Activated CD4-positive, alpha-beta T cell treated with anti-CD3 and anti-CD28 coated beads, Interleukin-2, amount 50 U/mL, for 24 hours (primary cell): Measurements from ENCODE around the gene SEL1L2.

ENCODE experiments used
- DNase-seq, 2 donors: peaks; one replicate each; pipeline ENCODE4 v3.0.0-alpha.2; 2020; ENCODE audit warnings: low read depth in 1 of 2, low spot score in 1 of 2

SEL1L2 gene

DNA sequence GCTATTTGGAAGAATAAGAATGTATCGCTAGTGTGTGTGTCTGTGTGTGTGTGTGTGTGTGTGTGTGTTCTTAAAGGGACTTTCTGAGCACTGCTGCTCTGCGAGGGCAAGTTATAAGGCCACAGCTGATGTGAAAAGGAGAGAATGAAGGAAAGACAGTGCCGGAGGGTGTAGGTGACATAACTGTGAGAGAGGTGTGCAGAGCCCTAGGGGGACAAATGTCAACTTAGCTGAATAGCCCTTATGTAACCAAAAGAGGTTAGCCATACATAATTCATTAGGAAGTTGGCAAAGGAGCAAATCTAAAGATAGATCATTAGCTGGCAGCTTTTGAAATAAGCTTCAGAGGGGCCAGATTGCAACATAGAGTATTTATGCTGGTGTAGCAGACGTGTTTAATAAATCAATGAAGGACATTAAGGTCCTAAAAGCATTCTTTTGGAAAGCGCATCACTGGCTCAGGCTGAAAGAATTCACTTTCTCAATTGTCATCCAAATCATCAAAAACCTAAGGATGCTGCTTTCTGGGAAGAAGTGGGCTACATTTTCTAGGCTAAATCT, 124.5 kb downstream of the SEL1L2 start:
- DNase-seq: no peak

GRCh38 chr20:13865156-13865555, 125.3 kb downstream of the SEL1L2 start:
- no peak for DNase-seq

- no peak for DNase-seq
Measured at GRCh38 chr20:13863244-13863643, 127.2 kb downstream of the SEL1L2 start.

DNA sequence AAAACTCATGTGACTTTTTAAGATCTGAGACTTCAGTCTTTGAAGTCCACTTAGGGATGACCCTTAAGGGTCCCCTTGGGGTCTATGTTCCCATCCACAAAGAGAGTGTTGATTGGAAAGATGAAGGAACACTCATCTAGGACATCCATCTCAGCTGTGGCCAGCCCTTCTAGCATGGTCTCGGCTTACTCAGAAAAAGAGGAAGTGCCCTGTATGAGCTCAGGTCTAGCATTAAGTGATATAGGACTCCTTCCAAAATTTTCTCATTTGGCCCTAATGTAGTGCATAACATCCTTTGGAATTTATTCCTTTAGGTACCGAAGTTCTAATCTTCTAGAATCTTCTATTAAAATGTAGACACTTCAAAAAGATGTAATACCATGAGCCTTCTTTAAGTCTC, 128.2 kb downstream of the SEL1L2 start:
- DNase-seq: no peak

DNA sequence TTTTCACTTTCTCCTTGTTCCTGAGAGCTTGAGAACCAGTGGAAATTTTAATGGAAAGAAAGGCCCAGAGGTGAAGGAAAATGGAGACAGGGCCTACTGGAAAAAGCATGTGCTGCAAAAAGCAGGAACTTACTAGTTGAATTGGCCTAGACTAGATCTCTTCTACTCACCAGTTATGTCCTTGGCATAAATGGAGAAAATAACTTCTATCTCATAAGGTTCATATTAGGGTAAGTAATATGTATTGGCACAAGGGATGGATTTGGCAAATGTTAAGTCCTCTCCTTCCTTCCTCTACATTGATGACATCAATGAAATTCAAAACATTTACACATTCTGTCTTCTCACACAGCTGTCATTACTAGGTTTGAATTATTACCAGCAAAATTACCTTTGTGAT, 131.5 kb downstream of the SEL1L2 start:
- no peak for DNase-seq

DNA sequence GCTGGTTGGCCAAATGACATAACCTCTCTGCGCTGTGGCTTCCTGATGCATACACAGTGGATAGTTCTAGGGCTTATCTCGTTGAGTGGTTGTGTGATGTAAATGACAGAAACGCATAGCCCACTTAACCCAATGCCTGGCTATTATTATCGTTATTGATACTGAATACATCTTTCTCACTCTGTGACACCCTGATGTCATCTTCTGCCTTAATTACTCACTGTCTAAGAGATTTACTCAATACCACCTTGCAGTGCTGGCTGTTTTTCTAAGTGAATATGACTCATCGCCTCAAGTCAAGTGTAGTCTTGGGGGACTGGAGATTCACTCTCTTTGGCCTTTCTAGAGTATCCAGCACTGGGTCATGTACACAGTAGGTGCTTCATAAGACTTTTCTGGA, 132.0 kb downstream of the SEL1L2 start:
- DNase-seq: no peak

DNA sequence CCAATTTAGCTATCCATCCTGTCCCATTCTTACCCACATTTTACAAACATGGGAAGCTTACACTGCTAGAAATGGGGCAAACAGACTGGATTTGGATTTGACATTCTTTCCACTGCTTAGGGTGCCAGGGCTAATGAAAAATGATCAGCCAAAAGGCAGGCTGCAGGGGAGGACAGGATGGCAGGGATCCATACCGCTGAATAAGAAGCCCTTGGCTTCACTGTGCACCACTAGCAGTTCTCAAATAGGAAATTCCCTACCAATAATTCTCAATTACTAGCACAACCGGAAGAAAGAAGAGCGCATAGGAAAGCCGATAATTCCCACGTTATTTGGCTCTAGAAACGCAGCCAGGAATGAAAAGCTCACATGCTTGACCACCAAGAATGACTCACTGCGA, 132.5 kb downstream of the SEL1L2 start:
- DNase-seq: no peak

GRCh38 chr20:13857304-13857703, 133.1 kb downstream of the SEL1L2 start:
- no peak for DNase-seq

DNA sequence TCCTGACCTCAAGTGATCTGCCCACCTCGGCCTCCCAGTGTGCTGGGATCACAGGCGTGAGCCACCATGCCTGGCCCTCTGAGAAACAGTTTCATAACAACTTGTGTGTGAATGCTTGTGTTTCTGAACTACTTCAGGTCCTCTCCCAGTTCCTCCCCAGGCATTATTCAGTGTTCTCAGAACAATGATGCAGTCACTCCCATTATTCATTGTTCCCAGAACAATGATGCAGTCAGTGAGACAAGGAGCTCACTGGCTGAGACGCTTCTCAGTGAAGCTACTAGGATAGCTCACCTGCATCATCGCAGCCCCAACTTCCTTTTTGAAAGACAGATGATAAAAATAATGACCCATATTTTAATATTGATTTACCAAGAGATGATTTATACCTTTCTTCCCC, 134.1 kb downstream of the SEL1L2 start:
- DNase-seq: no peak

DNA sequence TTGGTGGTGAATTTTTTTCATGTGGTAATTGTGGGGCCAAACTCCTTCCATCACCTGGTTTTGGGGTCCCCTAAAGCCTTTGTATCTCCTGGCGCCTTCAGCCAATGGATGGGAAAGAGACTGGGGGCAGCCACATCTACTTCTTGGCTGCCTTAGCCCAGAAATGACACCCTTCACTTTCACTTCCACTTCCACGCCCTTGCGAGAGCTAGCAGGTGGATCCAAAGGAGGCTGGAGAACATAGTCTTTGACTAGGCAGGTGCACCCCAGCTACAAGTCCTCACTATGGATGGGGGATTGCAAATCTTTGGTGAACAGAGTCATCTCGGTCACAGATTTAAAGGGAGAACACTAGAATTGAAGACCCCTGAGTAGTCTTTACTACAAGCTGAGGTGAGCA, 134.8 kb downstream of the SEL1L2 start:
- DNase-seq: no peak

- DNase-seq: no peak
Measured at GRCh38 chr20:13852306-13852705, 138.1 kb downstream of the SEL1L2 start.

DNA sequence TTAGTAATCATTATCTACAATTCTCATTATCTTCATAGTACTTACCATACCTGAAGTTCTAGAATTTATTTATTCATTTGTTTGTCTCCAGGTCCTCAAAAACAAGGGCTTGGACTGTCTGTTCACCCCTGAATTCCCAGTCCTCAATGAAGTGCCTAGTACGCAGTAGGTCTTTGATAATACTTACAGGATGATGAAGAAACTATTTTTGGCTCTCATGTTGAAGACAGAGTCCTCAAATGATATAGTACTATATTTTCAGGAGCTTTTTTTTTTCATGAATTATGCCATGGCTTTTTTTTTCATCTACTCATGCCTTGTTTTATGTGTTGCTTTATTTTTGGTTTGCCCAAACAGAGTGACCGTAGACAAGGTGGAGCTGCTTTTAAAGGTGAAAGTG, 139.1 kb downstream of the SEL1L2 start:
- no peak for DNase-seq

DNA sequence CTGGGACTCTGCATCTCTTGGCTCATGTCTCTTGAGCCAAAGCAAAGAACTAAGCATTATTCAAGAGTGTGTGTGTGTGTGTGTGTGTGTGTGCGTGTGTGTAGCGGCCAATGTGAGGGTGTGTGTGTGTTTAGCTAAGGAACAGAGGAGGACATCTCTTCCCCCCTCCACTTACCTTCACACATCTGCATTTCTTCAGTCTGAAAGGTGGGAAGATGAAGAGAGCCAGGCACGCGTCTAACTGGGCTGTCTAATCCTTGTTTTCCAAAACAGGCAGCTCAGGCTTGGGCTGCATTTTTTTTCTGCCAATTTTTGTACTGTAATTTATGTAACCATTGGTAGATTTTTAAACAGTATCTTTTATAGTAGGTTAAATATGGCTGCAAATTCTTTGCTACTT, 146.1 kb downstream of the SEL1L2 start:
- DNase-seq: no peak

GRCh38 chr20:13841206-13841605, 149.2 kb downstream of the SEL1L2 start:
- no peak for DNase-seq

DNA sequence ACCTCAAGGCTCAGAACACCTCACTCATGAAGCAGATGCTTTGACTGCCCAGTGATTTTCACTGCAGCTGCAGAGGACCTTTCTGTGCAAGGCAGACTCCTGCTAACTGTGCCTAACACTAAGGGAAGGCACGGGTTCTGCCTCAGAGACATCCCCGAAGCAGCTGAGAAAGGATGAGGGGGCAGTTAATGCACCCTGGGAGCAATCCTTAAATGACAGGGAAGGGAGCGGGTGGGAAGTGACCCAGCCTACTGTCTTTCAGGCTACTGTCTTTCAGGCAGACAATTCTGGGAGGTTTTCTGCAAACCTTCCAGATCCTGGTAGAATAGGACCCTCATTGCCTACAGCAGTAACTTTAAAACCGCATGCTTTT, 150.3 kb downstream of the SEL1L2 start:
- no peak for DNase-seq

DNA sequence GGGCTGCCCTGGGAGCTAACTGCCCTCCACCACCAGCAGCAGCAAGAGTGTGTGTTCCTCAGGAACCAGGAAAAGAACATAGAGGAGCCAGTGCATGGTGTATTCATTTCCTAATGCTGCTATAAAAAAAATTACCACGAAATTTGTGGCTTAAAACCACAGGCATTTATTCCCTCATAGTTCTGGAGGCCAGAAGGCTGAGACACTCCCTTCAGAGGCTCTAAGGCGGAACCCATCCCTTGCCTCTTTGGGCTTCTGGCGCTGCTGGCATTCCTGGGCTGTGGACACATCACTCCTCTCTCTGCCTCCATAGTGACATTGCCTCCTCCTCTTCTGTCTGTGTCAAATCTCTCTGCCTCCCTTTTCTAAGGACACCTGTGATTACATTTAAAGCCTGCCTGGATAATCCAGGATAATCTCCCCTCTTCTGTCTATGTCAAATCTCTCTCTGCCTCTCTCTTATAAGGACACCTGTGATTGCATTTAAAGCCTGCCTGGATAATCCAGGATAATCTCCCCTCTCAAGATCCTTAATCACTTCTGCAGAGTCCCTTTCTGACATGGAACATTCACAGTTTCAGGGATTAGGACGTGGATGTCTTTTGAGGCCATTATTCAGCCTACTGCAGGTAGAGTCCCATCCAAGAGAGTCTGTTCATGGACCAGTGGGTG, 150.9 kb downstream of the SEL1L2 start:
- no peak for DNase-seq

GRCh38 chr20:13838664-13839063, 151.8 kb downstream of the SEL1L2 start:
- DNase-seq: no peak

DNA sequence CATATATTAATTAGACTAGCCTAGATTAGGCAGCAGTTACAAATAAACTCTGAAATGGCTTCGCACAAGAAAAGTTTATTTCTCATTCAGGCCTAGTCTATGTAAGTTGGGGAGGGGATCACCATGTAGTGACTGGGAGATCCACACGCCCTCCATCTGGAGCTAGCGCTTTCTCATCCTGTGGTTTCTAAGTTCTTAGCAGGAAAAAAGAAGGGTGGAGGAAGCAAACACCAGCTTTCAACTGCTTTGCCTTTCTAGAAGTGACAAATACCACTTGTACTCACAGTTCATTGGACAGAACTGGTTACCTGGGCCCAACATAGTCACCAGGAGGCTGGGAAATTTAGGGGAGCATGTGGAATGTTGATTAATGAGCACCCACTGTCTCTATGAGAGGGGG, 158.9 kb downstream of the SEL1L2 start:
- DNase-seq: no peak

GRCh38 chr20:13825465-13825864, 164.9 kb downstream of the SEL1L2 start:
- DNase-seq: no peak

DNA sequence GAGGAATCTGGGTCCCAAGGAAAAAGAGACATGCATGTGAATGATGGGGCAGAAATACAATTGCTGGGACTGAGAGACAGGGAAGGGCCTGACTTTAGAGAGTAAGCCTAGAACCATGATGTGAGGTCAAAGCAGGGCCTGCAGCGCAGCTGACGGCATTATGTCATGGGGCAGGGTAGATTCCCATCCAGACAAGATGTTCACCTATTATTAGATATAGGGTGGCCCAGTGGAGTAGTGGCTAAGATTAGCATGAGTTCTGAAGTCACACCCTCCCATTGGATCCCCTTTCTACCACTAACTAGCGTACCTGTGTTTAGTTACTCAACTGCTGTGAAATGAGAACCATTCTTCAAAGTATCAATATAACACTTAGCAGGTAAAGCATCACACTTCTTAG, 166.0 kb downstream of the SEL1L2 start:
- no peak for DNase-seq

GRCh38 chr20:13822459-13822858, 168.0 kb downstream of the SEL1L2 start:
- DNase-seq: no peak

DNA sequence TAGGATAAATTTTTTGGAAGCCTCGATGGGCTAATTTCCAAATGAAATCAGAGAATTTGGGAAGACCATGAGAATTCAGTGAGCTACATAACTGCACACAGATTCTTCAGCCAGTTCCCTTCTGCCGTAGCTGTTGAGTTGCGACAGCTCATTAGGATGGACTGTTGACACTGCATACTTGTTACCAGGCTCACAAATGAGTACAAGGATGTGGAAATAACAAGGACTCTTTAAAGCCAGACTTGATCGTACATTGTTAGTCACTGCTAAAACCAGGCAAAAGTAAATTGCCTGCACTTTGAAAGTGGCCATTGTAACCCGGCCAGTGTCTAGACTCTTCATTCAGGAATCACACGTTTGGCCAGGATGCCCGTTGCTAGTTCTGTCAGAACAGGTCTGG, 168.5 kb downstream of the SEL1L2 start:
- DNase-seq: no peak

GRCh38 chr20:13819885-13820645, 170.3 kb downstream of the SEL1L2 start:
- DNase-seq: peak in 1 of 2 donors; percentile 11
